Caco-2 (cell line): ENCODE results near the gene RNF2. TPM values are rescaled to one million over a fixed set of nuclear protein-coding genes. Genes with fewer than 3 reads are reported as not detected.

Experiments
- BruUV-seq: library from RNA; stranded (reverse); fragments of 400-500 nt; replicated peaks from 2 replicates; lab custom pipeline; 2021; lab: Mats Ljungman, UMichigan
- CTCF ChIA-PET: fragments of 300-600 bp; sonication (Branson Sonifier 250); formaldehyde crosslinking; loops from one replicate; lab custom pipeline; 2022; ENCODE audit warnings: antibody characterized with exemption; lab: Charles Lee
- POLR2A ChIA-PET: fragments of 300-600 bp; sonication (Branson Sonifier 250); formaldehyde crosslinking; loops from one replicate; lab custom pipeline; 2022; ENCODE audit warnings: antibody characterized with exemption; lab: Charles Lee
- DNase-seq, 2 experiments: peaks; one replicate each; pipeline versions ENCODE4 v3.0.0 to v3.0.0-alpha.2; 2020 to 2022
- H3K27me3 ChIP-seq: replicated peaks from 2 replicates; pipeline ENCODE4 v1.6.0; 2011; ENCODE audit warnings: low read length; ENCODE audit not compliant: control insufficient read depth, insufficient read depth
- H3K36me3 ChIP-seq: 2 replicates; pipeline ENCODE4 v1.5.1; 2011; ENCODE audit warnings: low read length; ENCODE audit not compliant: control insufficient read depth, insufficient read depth
- H3K4me1 ChIP-seq: fragments of 250-450 bp; sonication (Bioruptor Pico); 2 replicates; pipeline ENCODE4 v1.5.1; 2020; ENCODE audit warnings: mild to moderate bottlenecking
- H3K4me3 ChIP-seq: 2 replicates; pipeline ENCODE4 v1.5.1; 2011; ENCODE audit warnings: low read depth, mild to moderate bottlenecking, control low read depth, low read length
- H3K9me3 ChIP-seq: fragments of 250-450 bp; sonication (Bioruptor Pico); 2 replicates; pipeline ENCODE4 v1.5.1; 2020; ENCODE audit warnings: mild to moderate bottlenecking, moderate library complexity
- H3K27ac Mint-ChIP-seq: one replicate; pipeline ENCODE4 v1.8.0; 2022; ENCODE audit warnings: mixed read lengths; ENCODE audit not compliant: unreplicated experiment
- H3K27me3 Mint-ChIP-seq: one replicate; pipeline ENCODE4 v1.8.0; 2022; ENCODE audit warnings: mixed read lengths; ENCODE audit not compliant: insufficient read depth, unreplicated experiment
- H3K36me3 Mint-ChIP-seq: one replicate; pipeline ENCODE4 v1.8.0; 2022; ENCODE audit warnings: mild to moderate bottlenecking, mixed read lengths; ENCODE audit not compliant: insufficient read depth, unreplicated experiment
- H3K4me1 Mint-ChIP-seq: one replicate; pipeline ENCODE4 v1.8.0; 2022; ENCODE audit warnings: low read depth, mixed read lengths; ENCODE audit not compliant: unreplicated experiment
- H3K4me3 Mint-ChIP-seq: one replicate; pipeline ENCODE4 v1.8.0; 2022; ENCODE audit warnings: mild to moderate bottlenecking, moderate library complexity, mixed read lengths; ENCODE audit not compliant: unreplicated experiment
- H3K9me3 Mint-ChIP-seq: one replicate; pipeline ENCODE4 v1.8.0; 2022; ENCODE audit warnings: mixed read lengths; ENCODE audit not compliant: unreplicated experiment
- CTCF ChIP-seq, 2 experiments: fragments of 200-600 bp in 1 of 2; IDR thresholded peaks; 1 replicate in 1 of 2; 2 replicates in 1 of 2; pipeline versions ENCODE4 v1.5.1 to v1.8.0; 2011 to 2022; ENCODE audit warnings: antibody characterized with exemption in 1 of 2, control low read depth in 1 of 2, inconsistent platforms in 1 of 2, low read depth in 1 of 2, low read length in 1 of 2, mild to moderate bottlenecking in 1 of 2, moderate library complexity in 1 of 2; ENCODE audit not compliant: insufficient read depth in 1 of 2, severe bottlenecking in 1 of 2, unreplicated experiment in 1 of 2
- intact Hi-C: fragments of 100-400 bp; cut with micrococcal nuclease; formaldehyde crosslinking; loops from one replicate; pipeline ENCODE4 v1.10.0; 2022; ENCODE audit not compliant: unreplicated experiment
- total RNA-seq: library from RNA; stranded (reverse); gene quantifications from 2 replicates; pipeline ENCODE4 v1.2.3, GENCODE V29; 2022

Gene RNF2
- total RNA-seq, 1 experiment from 2014 or later = 31.7 TPM

DNA sequence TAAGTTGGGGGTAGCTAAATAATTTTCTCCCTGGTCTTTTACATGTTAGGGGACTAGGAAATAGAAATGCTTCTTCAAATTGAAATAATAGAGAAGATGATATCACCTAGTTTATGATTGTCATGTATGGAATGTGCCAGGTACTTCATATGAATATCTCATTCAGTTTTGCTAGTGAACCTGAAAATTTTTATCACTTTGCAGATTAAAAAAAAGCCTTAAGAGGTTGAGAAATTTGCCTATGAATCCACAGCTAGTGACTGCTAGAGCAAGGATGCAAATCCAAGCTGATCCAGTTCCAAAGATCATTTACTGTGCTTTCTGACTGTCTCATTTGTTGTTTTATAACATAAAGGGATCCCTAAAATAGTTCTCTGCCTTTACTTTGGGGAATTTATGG lies 24.7 kb downstream of the RNF2 start:
- Mint-ChIP-seq H3K36me3 (peaks cover 7% of the 10 kb centered on the region), H3K27me3 (no peaks in the 10 kb centered on the region), H3K27ac (no peak overlapping the region), H3K4me1 (no peaks in the 10 kb centered on the region), H3K4me3 (no peak overlapping the region), H3K9me3 (no peaks in the 10 kb centered on the region)
- no TSS peak for BruUV-seq
- TF ChIP-seq CTCF (IDR thresholded peaks at IDR 0.05; ENCODE audit: insufficient read depth in 1 of 2, low read depth in 1 of 2, low read length in 1 of 2, severe bottlenecking in 1 of 2, unreplicated experiment in 1 of 2) = no peak
- Histone ChIP-seq H3K4me3 (no peak overlapping the region), H3K4me1 (no peaks in the 10 kb centered on the region), H3K9me3 (no peaks in the 10 kb centered on the region), H3K27me3 (no peaks in the 10 kb centered on the region), H3K36me3 (no peaks in the 10 kb centered on the region)
- intact Hi-C loops = no loop called here
- no peak for DNase-seq
- ChIA-PET CTCF (interaction anchor here (0.6 kb wide), 1 partner anchor 324 kb away, joined by 4 read pairs; no protein-coding TSS in a partner anchor), POLR2A (no interaction called here)

DNA sequence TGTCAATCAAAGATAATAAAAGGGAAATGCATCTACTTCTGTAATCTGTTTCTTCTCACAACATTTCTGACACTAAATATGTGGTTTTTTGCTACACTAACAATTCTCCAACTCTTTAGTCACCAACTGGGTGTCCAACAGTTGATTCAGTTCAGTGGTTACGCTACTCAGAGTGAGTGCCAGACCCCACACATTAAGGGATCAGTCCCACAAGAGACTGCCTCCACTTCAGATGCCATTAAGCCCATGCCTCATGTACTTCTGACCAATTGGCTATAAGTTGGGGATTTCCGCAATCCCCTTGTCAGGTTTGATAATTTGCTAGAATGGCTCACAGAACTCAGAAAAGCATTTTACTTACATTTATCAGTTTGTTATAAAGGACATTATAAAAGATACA lies 28.4 kb downstream of the RNF2 start:
- Histone ChIP-seq H3K36me3 (no peaks in the 10 kb centered on the region), H3K4me1 (no peaks in the 10 kb centered on the region), H3K27me3 (no peaks in the 10 kb centered on the region), H3K9me3 (no peaks in the 10 kb centered on the region), H3K4me3 (no peak overlapping the region)
- intact Hi-C loops = no loop called here
- Mint-ChIP-seq H3K36me3 (no peaks in the 10 kb centered on the region), H3K9me3 (no peaks in the 10 kb centered on the region), H3K4me1 (no peaks in the 10 kb centered on the region), H3K4me3 (no peak overlapping the region), H3K27ac (no peak overlapping the region), H3K27me3 (no peaks in the 10 kb centered on the region)
- ChIA-PET POLR2A (no interaction called here), CTCF (no interaction called here)
- no peak for TF ChIP-seq CTCF (IDR thresholded peaks at IDR 0.05; ENCODE audit: insufficient read depth in 1 of 2, low read depth in 1 of 2, low read length in 1 of 2, severe bottlenecking in 1 of 2, unreplicated experiment in 1 of 2)
- BruUV-seq = no TSS peak
- DNase-seq = no peak

GRCh38 chr1:185074307-185074706 lies 28.9 kb downstream of the RNF2 start:
- no peaks in the 10 kb centered on the region for H3K36me3 Mint-ChIP-seq
- Histone ChIP-seq H3K4me3 (no peak overlapping the region), H3K27me3 (no peaks in the 10 kb centered on the region), H3K36me3 (no peaks in the 10 kb centered on the region), H3K4me1 (no peaks in the 10 kb centered on the region), H3K9me3 (no peaks in the 10 kb centered on the region)
- ChIA-PET POLR2A (no interaction called here), CTCF (no interaction called here)
- DNase-seq = no peak
- intact Hi-C loops = no loop called here
- no peaks in the 10 kb centered on the region for H3K4me1 Mint-ChIP-seq
- no peaks in the 10 kb centered on the region for H3K27me3 Mint-ChIP-seq
- BruUV-seq = no TSS peak
- H3K9me3 Mint-ChIP-seq = no peaks in the 10 kb centered on the region
- H3K4me3 Mint-ChIP-seq = no peak overlapping the region
- TF ChIP-seq CTCF (IDR thresholded peaks at IDR 0.05; ENCODE audit: insufficient read depth in 1 of 2, low read depth in 1 of 2, low read length in 1 of 2, severe bottlenecking in 1 of 2, unreplicated experiment in 1 of 2) = no peak
- H3K27ac Mint-ChIP-seq = no peak overlapping the region
